Peyer's patch (tissue), 4 donors: Measurements from ENCODE around the gene MDC1. TPM values are rescaled to one million over a fixed set of nuclear protein-coding genes. Genes with fewer than 3 reads are reported as not detected.

Experiments
- DNase-seq, 3 donors: peaks; one replicate each; pipeline ENCODE4 v3.0.0-alpha.2; 2017 to 2019
- H3K27ac ChIP-seq, 4 donors: fragments of 200-600 bp; sonication (generic); one replicate each; pipeline ENCODE4 v1.5.1; 2016 to 2019
- H3K27me3 ChIP-seq, 2 donors: fragments of 200-600 bp; sonication (generic); one replicate each; pipeline ENCODE4 v1.5.1; 2019
- H3K36me3 ChIP-seq, 3 donors: fragments of 200-600 bp; sonication (generic); one replicate each; pipeline ENCODE4 v1.5.1; 2016 to 2019
- H3K4me1 ChIP-seq, 4 donors: fragments of 200-600 bp; sonication (generic); one replicate each; pipeline ENCODE4 v1.5.1; 2016 to 2019
- H3K4me3 ChIP-seq, 4 donors: fragments of 200-600 bp; sonication (generic); 1 replicate in 3 of 4; 2 replicates in 1 of 4; pipeline ENCODE4 v1.5.1; 2016 to 2019; ENCODE audit warnings: mild to moderate bottlenecking in 1 of 4
- H3K9me3 ChIP-seq, 4 donors: fragments of 200-600 bp; sonication (generic); one replicate each; pipeline ENCODE4 v1.5.1; 2016 to 2019; ENCODE audit warnings: mild to moderate bottlenecking in 1 of 4
- POLR2A ChIP-seq, 2 donors: fragments of 450-650 bp; IDR thresholded peaks; one replicate each; pipeline ENCODE4 v1.5.1; 2017; ENCODE audit warnings: antibody characterized with exemption in 2 of 2, mild to moderate bottlenecking in 2 of 2, moderate library complexity in 2 of 2
- total RNA-seq, 4 donors: library from RNA; depleted of rRNA; stranded (reverse); fragments of >200 nt; gene quantifications; one replicate each; pipeline ENCODE4 v1.1.0, GENCODE V29; 2016
- TF ChIP-seq, protein P1 (sequence below), 6 experiments: fragments of 450-650 bp in 4 of 6; fragments of 200-600 bp in 2 of 6; sonication (generic) in 1 of 6; IDR thresholded peaks; one replicate each; pipeline ENCODE4 v1.5.1; 2017 to 2019; ENCODE audit warnings: antibody characterized with exemption in 6 of 6, mild to moderate bottlenecking in 3 of 6, moderate library complexity in 1 of 6

Gene MDC1
- total RNA-seq, 4 donors from 2014 or later, result 7.5 to 51.2 (median 19.4) TPM

DNA sequence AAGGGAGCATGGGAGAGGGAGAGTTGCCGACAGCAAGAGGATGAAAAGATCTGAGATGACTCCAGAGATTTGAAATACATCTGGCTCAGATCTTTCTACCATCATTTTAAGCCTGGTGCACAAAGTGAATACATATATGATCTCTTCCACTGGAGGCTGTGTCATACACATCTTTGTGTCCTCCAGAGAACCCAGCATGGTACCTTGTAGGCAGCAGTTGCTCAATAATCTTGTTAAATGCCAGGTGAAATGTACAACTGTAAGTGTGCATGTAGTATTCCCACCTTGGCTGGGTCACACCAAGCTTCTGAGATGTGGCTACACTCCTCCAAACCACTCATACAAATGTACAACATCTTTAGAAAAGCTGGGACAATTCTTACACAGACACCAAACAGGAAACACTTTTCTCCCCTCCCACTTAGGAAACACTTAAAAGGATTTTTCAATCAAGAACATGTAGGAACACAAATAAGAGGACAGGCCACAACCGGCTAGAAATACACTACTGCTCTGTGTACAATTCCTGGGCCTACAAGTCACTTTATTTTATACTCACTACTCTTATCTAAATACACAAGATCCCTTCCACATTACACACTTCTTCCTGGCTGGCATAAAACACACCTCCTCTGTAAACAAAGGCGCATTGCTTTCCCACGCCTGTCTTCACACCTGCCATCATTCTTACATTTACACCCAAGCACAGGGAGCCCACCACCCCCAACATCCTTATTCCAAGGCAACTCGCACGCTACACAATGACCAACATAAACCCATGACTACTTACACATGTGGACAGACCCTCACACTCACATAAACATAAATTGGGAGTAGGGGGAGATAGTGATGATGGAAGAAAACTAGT, 31.1 kb upstream of the MDC1 start:
- H3K27ac ChIP-seq, result peak overlapping the region in 3 of 4 donors; percentile 39 to 86 (median 66)
- H3K36me3 ChIP-seq, result no peaks in the 10 kb centered on the region
- no peak for TF ChIP-seq POLR2A (IDR thresholded peaks at IDR 0.05)
- TF ChIP-seq, protein P1, sequence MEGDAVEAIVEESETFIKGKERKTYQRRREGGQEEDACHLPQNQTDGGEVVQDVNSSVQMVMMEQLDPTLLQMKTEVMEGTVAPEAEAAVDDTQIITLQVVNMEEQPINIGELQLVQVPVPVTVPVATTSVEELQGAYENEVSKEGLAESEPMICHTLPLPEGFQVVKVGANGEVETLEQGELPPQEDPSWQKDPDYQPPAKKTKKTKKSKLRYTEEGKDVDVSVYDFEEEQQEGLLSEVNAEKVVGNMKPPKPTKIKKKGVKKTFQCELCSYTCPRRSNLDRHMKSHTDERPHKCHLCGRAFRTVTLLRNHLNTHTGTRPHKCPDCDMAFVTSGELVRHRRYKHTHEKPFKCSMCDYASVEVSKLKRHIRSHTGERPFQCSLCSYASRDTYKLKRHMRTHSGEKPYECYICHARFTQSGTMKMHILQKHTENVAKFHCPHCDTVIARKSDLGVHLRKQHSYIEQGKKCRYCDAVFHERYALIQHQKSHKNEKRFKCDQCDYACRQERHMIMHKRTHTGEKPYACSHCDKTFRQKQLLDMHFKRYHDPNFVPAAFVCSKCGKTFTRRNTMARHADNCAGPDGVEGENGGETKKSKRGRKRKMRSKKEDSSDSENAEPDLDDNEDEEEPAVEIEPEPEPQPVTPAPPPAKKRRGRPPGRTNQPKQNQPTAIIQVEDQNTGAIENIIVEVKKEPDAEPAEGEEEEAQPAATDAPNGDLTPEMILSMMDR (IDR thresholded peaks at IDR 0.05), result no peak
- no peak overlapping the region for H3K4me3 ChIP-seq
- H3K27me3 ChIP-seq, result no peaks in the 10 kb centered on the region
- no peak for DNase-seq
- H3K4me1 ChIP-seq, result peaks cover 0 to 52% (median 0%) of the 10 kb centered on the region in 4 donors
- no peaks in the 10 kb centered on the region for H3K9me3 ChIP-seq

DNA sequence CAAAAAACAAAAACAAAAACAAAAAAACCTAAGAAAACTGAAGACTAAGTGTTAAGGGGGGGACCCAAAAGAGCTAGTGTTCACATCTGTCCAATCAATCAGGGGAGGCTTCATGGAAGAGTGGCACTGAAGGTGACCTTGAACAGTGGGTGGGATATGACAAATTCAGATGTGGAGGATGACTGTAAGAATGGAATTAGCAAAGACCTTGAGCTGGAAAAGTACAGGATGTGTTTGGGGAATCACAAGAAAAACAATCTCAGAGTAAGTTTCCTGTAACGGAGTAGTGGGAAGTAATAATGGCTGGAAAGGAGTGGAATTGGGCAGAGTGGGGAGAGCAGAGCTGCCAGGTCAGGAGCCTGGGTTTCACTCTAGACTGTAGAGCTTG, 30.2 kb upstream of the MDC1 start:
- H3K4me1 ChIP-seq, result peaks cover 0 to 45% (median 0%) of the 10 kb centered on the region in 4 donors
- TF ChIP-seq, protein P1 (IDR thresholded peaks at IDR 0.05), result no peak
- TF ChIP-seq POLR2A (IDR thresholded peaks at IDR 0.05), result no peak
- peak overlapping the region in 2 of 4 donors; percentile 66 to 86 for H3K27ac ChIP-seq

DNA sequence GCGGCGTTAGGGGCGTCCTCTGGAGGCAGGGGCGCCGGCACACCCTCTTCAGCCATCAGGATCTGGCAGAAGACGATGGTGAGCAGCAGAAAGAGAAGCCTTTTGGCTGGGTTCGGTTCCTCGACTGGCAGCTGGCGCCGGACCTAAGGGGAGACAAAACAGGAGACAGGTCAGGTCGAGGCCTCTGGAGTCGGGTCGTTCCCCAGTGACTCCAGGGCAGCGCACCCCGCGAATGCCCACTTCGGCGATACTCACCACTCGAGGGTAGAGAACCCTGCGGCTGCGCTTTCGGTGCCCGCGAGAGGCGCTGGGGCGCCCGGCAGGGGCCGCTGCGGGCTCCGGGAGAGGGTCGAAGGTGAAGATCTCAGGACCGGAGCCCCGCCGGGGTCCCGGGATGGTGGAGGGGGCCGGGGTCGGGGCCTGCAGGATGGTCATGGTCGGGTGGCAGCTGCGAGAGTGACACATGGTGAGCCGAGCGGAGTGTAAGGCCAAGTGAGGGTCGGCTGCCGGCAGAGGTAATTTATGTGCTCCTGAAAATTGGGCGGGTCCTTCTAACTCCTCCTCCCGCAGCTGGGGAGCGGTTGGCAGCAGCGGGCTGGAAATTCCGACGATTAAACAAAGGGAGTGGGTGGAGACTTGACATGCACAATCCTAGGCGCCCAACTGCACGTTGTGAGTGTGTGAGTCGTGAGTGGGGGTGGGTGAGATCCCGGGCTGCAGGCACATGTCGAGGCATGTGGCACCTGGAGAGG, 27.1 kb upstream of the MDC1 start, which contains the start of gene IER3:
Gene IER3 (minus strand): TSS at position 494 of the 752 bp plus-strand sequence. CDS start 29 bp downstream, at position 465.
- H3K27me3 ChIP-seq, result no peaks in the 10 kb centered on the region
- peak; percentile 66 to 92 (median 90) for DNase-seq
- no peaks in the 10 kb centered on the region for H3K9me3 ChIP-seq
- H3K4me3 ChIP-seq, result peak within 1 kb of the TSS; percentile 74 to 98 (median 92)
- TF ChIP-seq, protein P1 (IDR thresholded peaks at IDR 0.05), result peak; percentile 22 to 78 (median 71)
- TF ChIP-seq POLR2A (IDR thresholded peaks at IDR 0.05), result peak; percentile 93 to 96
- peaks cover 0 to 19% (median 0%) of the 10 kb centered on the region in 3 donors for H3K36me3 ChIP-seq
- H3K27ac ChIP-seq, result peak within 1 kb of the TSS; percentile 84 to 96 (median 92)
- H3K4me1 ChIP-seq, result peaks cover 3 to 40% (median 7%) of the 10 kb centered on the region in 4 donors

More for the DNA sequence above, 30.2 kb upstream of the MDC1 start:
- DNase-seq, result no peak
- H3K36me3 ChIP-seq, result no peaks in the 10 kb centered on the region
- H3K9me3 ChIP-seq, result no peaks in the 10 kb centered on the region
- H3K27me3 ChIP-seq, result no peaks in the 10 kb centered on the region
- H3K4me3 ChIP-seq, result no peak overlapping the region

DNA sequence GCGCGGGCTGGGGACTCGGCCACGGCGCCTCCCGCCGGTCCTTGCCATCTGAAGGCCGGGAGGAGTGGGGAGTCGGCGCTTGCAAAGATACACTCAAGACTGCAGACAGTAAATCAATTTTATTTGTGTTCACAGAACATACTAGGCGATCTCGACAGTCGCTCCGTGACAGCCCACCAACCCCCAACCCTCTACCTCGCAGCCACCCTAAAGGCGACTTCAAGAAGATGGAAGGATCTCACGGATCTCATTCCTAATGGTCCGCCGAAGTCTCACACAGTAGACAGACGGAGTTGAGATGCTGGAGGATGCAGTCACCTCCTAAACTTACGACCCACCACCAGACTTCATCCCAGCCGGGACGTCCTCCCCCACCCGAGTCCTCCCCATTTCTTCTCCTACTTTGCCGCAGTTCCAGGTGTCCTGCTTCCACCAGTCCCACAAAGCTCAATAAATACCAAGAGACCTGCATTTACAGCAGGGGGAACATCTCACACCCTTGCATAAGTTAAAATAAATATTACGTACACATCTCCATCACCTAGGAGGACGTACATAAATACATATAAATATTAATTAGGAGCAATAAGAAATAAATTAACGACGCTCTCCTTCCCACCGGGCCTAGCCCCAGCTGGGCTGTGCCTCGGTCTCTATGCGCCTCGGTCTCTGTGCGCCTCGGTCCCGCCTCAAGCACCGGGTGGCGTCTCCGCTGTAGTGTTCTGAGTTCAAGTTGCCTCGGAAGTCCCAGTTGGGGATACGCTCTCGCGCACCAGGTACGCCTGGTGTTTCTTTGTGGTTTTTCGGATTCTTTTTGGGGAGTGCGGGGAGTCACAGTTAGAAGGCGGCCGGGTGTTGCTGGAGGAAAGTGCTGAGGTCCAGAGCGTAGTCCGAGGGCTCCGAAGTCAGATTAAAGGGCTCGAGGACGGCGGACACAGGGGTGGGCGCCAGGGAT, 26.3 kb upstream of the MDC1 start:
- Histone ChIP-seq H3K4me3 (peak overlapping the region; percentile 74 to 98 (median 92)), H3K27me3 (no peaks in the 10 kb centered on the region), H3K4me1 (peaks cover 3 to 41% (median 9%) of the 10 kb centered on the region in 4 donors), H3K9me3 (no peaks in the 10 kb centered on the region), H3K27ac (peak overlapping the region; percentile 84 to 96 (median 92)), H3K36me3 (peaks cover 0 to 27% (median 0%) of the 10 kb centered on the region in 3 donors)
- TF ChIP-seq POLR2A (IDR thresholded peaks at IDR 0.05), result peak in 1 of 2 donors; percentile 12
- TF ChIP-seq, protein P1 (IDR thresholded peaks at IDR 0.05), result no peak
- DNase-seq, result peak; percentile 38 to 70 (median 68)
